Right lobe of liver (tissue), 4 donors: ENCODE measurements around the gene GNAT3.

Source experiments
- CTCF ChIP-seq, 4 donors: fragments of 200-600 bp in 3 of 4; fragments of 450-650 bp in 1 of 4; IDR thresholded peaks; one replicate each; pipeline versions ENCODE4 v1.5.1 to v1.8.0; 2016 to 2022; ENCODE audit warnings: antibody characterized with exemption in 4 of 4, mild to moderate bottlenecking in 2 of 4
- POLR2A ChIP-seq: fragments of 450-650 bp; IDR thresholded peaks from one replicate; pipeline ENCODE4 v1.6.1; 2017; ENCODE audit warnings: antibody characterized with exemption, mild to moderate bottlenecking
- donor health status: DM: no; HTN: no; CAD: no.
- donor health status: DM: no; HTN: no; CAD: no.
- donor health status: DM: no; HTN: yes; CAD: no.

GRCh38 chr7:80498481-80499349 is 13.1 kb downstream of the GNAT3 start:
- TF ChIP-seq CTCF (IDR thresholded peaks at IDR 0.05) (no peak), POLR2A (no peak)
